Small intestine (tissue), 7 donors: Measurements from ENCODE around the gene NBR1. TPM values are rescaled to one million over a fixed set of nuclear protein-coding genes. Genes with fewer than 3 reads are reported as not detected.
"Not testable (repeated sequence)": the region's sequence is repeated elsewhere in the genome, so short reads cannot be mapped to it uniquely, and the experiment has no call there.

ENCODE experiments used
- DNase-seq, 2 donors: peaks; one replicate each; pipeline versions ENCODE4 v3.0.0 to v3.0.0-alpha.2; 2013
- FAIRE-seq: peaks from 2 replicates; lab custom pipeline; 2012; peaks lifted over from hg19 to GRCh38; lab: Jason Lieb, UNC
- H3K27ac ChIP-seq, 3 donors: one replicate each; pipeline ENCODE4 v1.5.1; 2013; ENCODE audit warnings: low read length in 2 of 3, mild to moderate bottlenecking in 2 of 3, control low read depth in 1 of 3, inconsistent platforms in 1 of 3, low read depth in 1 of 3, moderate library complexity in 1 of 3
- H3K27me3 ChIP-seq, 3 donors: one replicate each; pipeline ENCODE4 v1.6.1; 2013; ENCODE audit warnings: low read length in 3 of 3, inconsistent platforms in 1 of 3; ENCODE audit not compliant: control insufficient read depth in 3 of 3, insufficient read depth in 3 of 3
- H3K36me3 ChIP-seq, 3 donors: one replicate each; pipeline ENCODE4 v1.6.1; 2013; ENCODE audit warnings: low read length in 3 of 3, inconsistent platforms in 1 of 3, low read depth in 1 of 3, mild to moderate bottlenecking in 1 of 3, moderate library complexity in 1 of 3; ENCODE audit not compliant: control insufficient read depth in 3 of 3, insufficient read depth in 2 of 3
- H3K4me1 ChIP-seq, 3 donors: one replicate each; pipeline ENCODE4 v1.6.1; 2013; ENCODE audit warnings: low read length in 2 of 3, inconsistent platforms in 1 of 3, low read depth in 1 of 3, mild to moderate bottlenecking in 1 of 3, moderate library complexity in 1 of 3; ENCODE audit not compliant: control insufficient read depth in 3 of 3, insufficient read depth in 2 of 3
- H3K4me3 ChIP-seq, 3 donors: one replicate each; pipeline ENCODE4 v1.5.1; 2013; ENCODE audit warnings: low read length in 3 of 3, control low read depth in 1 of 3, inconsistent platforms in 1 of 3, low read depth in 1 of 3, mild to moderate bottlenecking in 1 of 3, moderate library complexity in 1 of 3
- H3K9me3 ChIP-seq, 2 donors: one replicate each; pipeline ENCODE4 v1.6.1; 2013; ENCODE audit warnings: low read depth in 1 of 2, low read length in 1 of 2; ENCODE audit not compliant: control insufficient read depth in 2 of 2, insufficient read depth in 1 of 2
- WGBS, 3 donors: extraction: QIAGEN DNeasy Blood & Tissue Kit; methylation state at CpG; one replicate each; pipeline ENCODE4 v1.1.7; 2013; 5-methylcytosine and 5-hydroxymethylcytosine counted together
- polyA plus RNA-seq, 4 donors: library from polyadenylated mRNA; stranded (reverse) in 3 of 4; unstranded in 1 of 4; fragments of 200-250 nt in 3 of 4; fragments of 120-200 nt in 1 of 4; gene quantifications; one replicate each; pipeline versions ENCODE4 v1.2.1 to v1.2.3, GENCODE V29; 2013
- donor health status: healthy with polysubstance abuse.
- donor health status: control.
- donor health status: control.
- donor health status: Bipolar disorder and iron deficiency.
- donor health status: healthy.

NBR1 gene
- polyA plus RNA-seq, 4 donors, result 42.7 to 142 (median 68.6) TPM

- H3K36me3 ChIP-seq, result peaks cover 2 to 61% (median 5%) of the 10 kb centered on the region in 3 donors
- H3K27me3 ChIP-seq, result no peaks in the 10 kb centered on the region
- H3K27ac ChIP-seq, result no peak overlapping the region
- H3K4me3 ChIP-seq, result no peak overlapping the region
- peaks cover 0 to 2% (median 0%) of the 10 kb centered on the region in 3 donors for H3K4me1 ChIP-seq
- FAIRE-seq (no peak), DNase-seq (no peak)
- WGBS, 3 donors, result 82 to 90% (median 89%) methylated on average over 2 of the region's 2 CpGs
- peaks cover 0 to 13% of the 10 kb centered on the region in 2 donors for H3K9me3 ChIP-seq
Measured at GRCh38 chr17:43132117-43132516, 38.9 kb upstream of the NBR1 start.

GRCh38 chr17:43133439-43133838 is 37.6 kb upstream of the NBR1 start:
- DNase-seq, H3K4me1 ChIP-seq, H3K27me3 ChIP-seq, H3K9me3 ChIP-seq, H3K4me3 ChIP-seq, FAIRE-seq, H3K27ac ChIP-seq: not testable (repeated sequence)
- peaks cover 2 to 53% (median 5%) of the 10 kb centered on the region in 3 donors for H3K36me3 ChIP-seq
- WGBS, 3 donors, result 96 to 98% (median 97%) methylated on average over 5 of the region's 5 CpGs

DNA sequence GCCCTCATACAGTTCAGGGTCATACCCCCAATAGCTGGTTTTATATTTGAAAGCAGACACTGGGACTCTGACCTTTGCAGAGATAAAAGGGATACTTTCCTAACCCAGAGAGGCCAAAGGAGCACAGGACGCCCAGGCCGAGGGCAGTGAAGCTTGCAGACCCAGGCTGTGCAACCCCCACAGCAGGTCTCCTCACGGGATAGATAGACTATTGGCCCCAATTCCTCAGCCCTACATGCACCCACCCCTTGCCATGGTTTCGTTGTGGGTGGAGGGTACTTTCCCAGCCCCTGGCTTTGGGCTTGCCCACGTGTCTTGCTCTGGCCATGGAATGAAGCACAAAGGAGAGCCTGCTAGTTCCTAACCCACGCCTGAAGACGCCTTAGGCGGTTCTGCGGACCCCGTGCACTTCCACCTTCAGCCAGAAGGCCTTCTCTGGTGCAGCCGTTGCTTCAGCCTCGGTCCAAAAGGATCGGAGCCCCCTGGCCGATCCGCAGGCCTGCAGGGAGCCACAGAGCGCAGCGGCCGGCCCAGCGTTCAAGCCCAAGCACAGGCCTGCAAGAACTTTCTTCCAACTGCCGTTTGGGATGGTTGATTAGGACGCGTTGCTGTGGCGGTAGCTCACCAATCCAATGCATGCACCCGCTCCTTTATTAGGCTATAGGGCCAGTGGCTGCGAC is 36.1 kb upstream of the NBR1 start:
- Histone ChIP-seq H3K9me3 (peaks cover 0 to 9% of the 10 kb centered on the region in 2 donors), H3K4me3 (no peak overlapping the region), H3K36me3 (peaks cover 2 to 52% (median 3%) of the 10 kb centered on the region in 3 donors), H3K4me1 (no peaks in the 10 kb centered on the region), H3K27me3 (no peaks in the 10 kb centered on the region), H3K27ac (no peak overlapping the region)
- FAIRE-seq (no peak), DNase-seq (no peak)
- WGBS, 3 donors, result 94 to 97% (median 96%) methylated on average over 21 to 25 of the region's 25 CpGs

DNA sequence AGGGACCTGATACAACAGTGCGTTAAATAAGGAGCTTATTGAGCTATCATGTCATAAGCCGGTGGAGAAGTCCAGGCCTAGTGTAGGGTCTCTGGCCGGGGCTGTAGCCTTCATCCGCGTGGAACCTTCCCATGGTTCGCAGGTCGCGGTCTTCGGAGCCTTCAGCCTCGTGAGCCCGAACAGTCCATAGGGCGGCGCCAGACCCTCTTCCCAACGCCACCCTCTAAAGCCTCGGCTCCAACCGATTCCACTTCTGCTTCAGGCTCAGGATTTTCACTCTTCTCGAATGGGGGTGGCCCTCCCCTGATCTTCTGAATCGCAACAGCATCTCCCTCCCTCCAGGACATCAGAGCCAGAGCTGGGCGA is 35.6 kb upstream of the NBR1 start:
- 97 to 98% (median 98%) methylated on average over 16 to 19 of the region's 19 CpGs for WGBS, 3 donors
- FAIRE-seq, result no peak

GRCh38 chr17:43136574-43136973 is 34.4 kb upstream of the NBR1 start:
- not testable (repeated sequence) for H3K27ac ChIP-seq, H3K9me3 ChIP-seq, H3K27me3 ChIP-seq, H3K4me1 ChIP-seq, FAIRE-seq, H3K4me3 ChIP-seq, DNase-seq
- WGBS, 3 donors, result 63 to 72% (median 70%) methylated on average over 3 of the region's 3 CpGs
- peaks cover 3 to 59% (median 6%) of the 10 kb centered on the region in 3 donors for H3K36me3 ChIP-seq

More for the DNA sequence above, 35.6 kb upstream of the NBR1 start:
- Histone ChIP-seq H3K4me3 (no peak overlapping the region), H3K27ac (no peak overlapping the region), H3K36me3 (peaks cover 2 to 52% (median 3%) of the 10 kb centered on the region in 3 donors), H3K4me1 (no peaks in the 10 kb centered on the region), H3K9me3 (peaks cover 0 to 9% of the 10 kb centered on the region in 2 donors), H3K27me3 (no peaks in the 10 kb centered on the region)
- DNase-seq, result no peak

DNA sequence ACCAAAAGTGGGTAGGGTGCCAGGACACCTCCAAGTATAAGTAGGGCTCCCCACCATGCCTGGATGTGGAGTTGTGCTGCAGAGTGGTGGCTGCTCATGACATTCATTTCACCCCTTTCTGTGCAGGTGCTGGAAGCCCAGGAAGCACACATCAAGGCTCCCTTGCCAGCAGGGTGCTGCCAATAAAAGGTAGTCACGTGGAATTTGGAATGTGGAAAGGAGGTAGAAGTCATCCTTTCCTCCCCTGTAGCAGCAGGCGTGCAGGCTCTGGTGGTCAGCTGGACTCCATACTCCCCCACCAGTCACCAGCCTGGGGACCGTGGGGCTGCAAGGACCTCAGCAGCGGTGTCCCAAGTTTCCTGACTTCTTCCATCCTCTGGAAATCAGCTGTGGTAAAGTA is 32.5 kb upstream of the NBR1 start:
- H3K27ac ChIP-seq, H3K4me1 ChIP-seq, FAIRE-seq, H3K9me3 ChIP-seq, DNase-seq, H3K27me3 ChIP-seq, H3K4me3 ChIP-seq: not testable (repeated sequence)
- H3K36me3 ChIP-seq, result peaks cover 5 to 55% (median 6%) of the 10 kb centered on the region in 3 donors
- WGBS, 3 donors, result 86 to 92% (median 88%) methylated on average over 4 of the region's 4 CpGs

- WGBS, 3 donors, result 86 to 88% (median 88%) methylated on average over 11 of the region's 11 CpGs
- FAIRE-seq (no peak), DNase-seq (no peak)
- Histone ChIP-seq H3K27me3 (no peaks in the 10 kb centered on the region), H3K27ac (no peak overlapping the region), H3K4me1 (no peaks in the 10 kb centered on the region), H3K36me3 (peaks cover 2 to 49% (median 6%) of the 10 kb centered on the region in 3 donors), H3K4me3 (no peak overlapping the region), H3K9me3 (peaks cover 0 to 3% of the 10 kb centered on the region in 2 donors)
Measured at GRCh38 chr17:43140396-43141332, 30.4 kb upstream of the NBR1 start.

DNA sequence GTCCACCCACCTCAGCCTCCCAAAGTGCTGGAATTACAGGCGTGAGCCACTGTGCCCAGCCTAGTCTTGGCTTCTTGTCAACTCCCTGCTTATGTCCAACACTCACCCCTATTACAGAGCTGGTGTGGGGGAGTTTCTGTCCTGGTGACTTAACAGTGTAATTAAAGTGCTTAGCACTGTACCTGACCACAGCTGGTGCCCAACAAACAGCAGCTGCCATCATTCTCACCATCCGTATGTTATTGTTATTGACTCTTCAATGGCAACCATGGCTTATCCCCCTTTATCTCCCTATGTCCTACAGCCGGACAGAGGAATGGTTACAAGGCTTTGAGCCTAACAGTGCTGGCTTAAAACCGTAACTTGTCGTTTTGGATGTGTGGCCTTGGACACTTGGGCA is 28.9 kb upstream of the NBR1 start:
- Histone ChIP-seq H3K27me3 (no peaks in the 10 kb centered on the region), H3K4me3 (no peak overlapping the region), H3K27ac (no peak overlapping the region), H3K9me3 (no peaks in the 10 kb centered on the region), H3K4me1 (no peaks in the 10 kb centered on the region), H3K36me3 (peaks cover 2 to 51% (median 6%) of the 10 kb centered on the region in 3 donors)
- DNase-seq (no peak), FAIRE-seq (no peak)
- 93 to 94% (median 93%) methylated on average over 5 of the region's 5 CpGs for WGBS, 3 donors
